ENCODE data around the gene NCAN. TPM values are rescaled to one million over a fixed set of nuclear protein-coding genes. Genes with fewer than 3 reads are reported as not detected.

Gene NCAN
- total RNA-seq, 1 experiment from 2014 or later: not detected

DNA sequence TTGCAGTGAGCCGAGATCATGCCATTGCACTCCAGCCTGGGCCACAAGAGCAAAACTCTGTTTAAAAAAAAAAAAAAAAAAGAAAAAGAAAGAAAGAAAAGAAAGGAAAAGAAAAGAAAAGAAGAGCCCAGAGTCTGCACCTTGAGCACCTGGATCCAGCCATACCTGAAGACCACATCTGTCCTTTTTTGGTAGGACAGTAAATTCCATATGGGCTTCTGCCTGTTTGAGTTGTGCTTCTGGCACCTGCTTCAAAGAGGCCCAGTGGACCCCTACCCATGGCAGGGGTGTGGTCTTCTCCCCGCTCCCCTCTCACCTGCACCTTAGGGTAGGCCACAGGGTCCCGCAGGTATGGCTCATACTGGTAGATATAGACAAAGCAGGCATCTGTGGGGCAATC lies 55.5 kb downstream of the NCAN start:
- Histone ChIP-seq H3K4me1 (no peaks in the 10 kb centered on the region; the same call in 1 of the 2 replicates), H3K36me3 (ENCODE audit: control insufficient read depth, insufficient read depth, low read length) (no peaks in the 10 kb centered on the region), H3K4me3 (ENCODE audit: low read depth, low read length) (no peak overlapping the region), H3K27me3 (replicated peaks; ENCODE audit: control insufficient read depth, insufficient read depth, low read length) (no peaks in the 10 kb centered on the region), H3K9me3 (no peaks in the 10 kb centered on the region)
- Mint-ChIP-seq H3K36me3 (ENCODE audit: insufficient read depth, unreplicated experiment) (no peaks in the 10 kb centered on the region), H3K9me3 (ENCODE audit: unreplicated experiment) (no peaks in the 10 kb centered on the region), H3K4me1 (ENCODE audit: low read depth, unreplicated experiment) (peaks cover 4% of the 10 kb centered on the region), H3K4me3 (ENCODE audit: unreplicated experiment) (no peak overlapping the region), H3K27ac (ENCODE audit: unreplicated experiment) (no peak overlapping the region), H3K27me3 (ENCODE audit: insufficient read depth, unreplicated experiment) (peaks cover 2% of the 10 kb centered on the region)
- ChIA-PET CTCF (no interaction called here), POLR2A (no interaction called here)
- intact Hi-C loops (cut with micrococcal nuclease; ENCODE audit: unreplicated experiment): no loop called here
- DNase-seq: no peak
- TF ChIP-seq, protein P1, sequence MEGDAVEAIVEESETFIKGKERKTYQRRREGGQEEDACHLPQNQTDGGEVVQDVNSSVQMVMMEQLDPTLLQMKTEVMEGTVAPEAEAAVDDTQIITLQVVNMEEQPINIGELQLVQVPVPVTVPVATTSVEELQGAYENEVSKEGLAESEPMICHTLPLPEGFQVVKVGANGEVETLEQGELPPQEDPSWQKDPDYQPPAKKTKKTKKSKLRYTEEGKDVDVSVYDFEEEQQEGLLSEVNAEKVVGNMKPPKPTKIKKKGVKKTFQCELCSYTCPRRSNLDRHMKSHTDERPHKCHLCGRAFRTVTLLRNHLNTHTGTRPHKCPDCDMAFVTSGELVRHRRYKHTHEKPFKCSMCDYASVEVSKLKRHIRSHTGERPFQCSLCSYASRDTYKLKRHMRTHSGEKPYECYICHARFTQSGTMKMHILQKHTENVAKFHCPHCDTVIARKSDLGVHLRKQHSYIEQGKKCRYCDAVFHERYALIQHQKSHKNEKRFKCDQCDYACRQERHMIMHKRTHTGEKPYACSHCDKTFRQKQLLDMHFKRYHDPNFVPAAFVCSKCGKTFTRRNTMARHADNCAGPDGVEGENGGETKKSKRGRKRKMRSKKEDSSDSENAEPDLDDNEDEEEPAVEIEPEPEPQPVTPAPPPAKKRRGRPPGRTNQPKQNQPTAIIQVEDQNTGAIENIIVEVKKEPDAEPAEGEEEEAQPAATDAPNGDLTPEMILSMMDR (IDR thresholded peaks at IDR 0.05; ENCODE audit: insufficient read depth in 1 of 2, low read depth in 1 of 2, low read length in 1 of 2, severe bottlenecking in 1 of 2, unreplicated experiment in 1 of 2): no peak
- no TSS peak for BruUV-seq (replicated peaks)

DNA sequence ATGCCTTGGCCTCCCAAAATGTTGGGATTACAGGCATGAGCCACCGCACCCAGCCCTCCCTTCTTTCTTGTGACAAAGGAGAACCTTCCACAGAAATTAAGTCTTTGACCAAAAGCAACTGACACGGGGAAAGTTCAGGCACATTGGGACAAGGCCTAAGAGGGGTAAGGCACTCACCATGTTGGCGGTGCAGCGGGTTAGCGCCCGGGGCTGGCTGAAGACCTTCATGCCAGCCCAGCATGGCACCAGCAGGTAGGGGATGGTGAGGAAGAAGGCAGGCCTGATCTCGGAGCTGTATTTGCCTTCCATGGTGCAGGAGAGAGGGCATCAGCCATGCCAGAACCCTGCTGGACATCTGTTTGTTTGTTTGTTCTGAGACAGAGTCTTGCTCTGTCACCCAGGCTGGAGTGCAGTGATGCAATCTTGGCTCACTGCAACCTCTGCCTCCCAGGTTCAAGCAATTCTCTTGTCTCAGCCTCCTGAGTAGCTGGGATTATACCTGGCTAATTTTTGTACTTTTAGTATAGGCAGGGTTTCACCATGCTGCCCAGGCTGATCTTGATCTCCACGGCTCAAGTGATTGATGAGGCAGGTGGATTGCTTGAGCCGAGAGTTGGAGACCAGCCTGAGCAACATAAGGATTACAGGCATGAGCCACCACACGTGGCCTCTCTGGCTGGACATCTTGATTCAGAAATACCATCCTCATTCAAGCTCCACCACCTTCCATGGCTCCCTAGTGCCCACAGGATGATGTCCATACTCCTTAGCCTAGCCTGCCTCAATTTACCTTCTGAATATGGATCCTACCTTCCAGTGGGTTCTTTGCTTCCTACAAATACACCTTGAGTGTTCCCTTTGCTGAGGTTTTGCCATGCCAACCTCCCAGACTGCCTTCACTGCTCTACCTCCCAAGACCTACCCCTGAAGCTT lies 57.0 kb downstream of the NCAN start:
- ChIA-PET POLR2A (no interaction called here), CTCF (interaction anchor here (1.0 kb wide), 1 partner anchor 65 kb away, joined by 12 read pairs; the partner anchor contains the start of gene NR2C2AP)
- Histone ChIP-seq H3K4me1 (no peaks in the 10 kb centered on the region; the same call in 1 of the 2 replicates), H3K4me3 (ENCODE audit: low read depth, low read length) (no peak overlapping the region), H3K9me3 (no peaks in the 10 kb centered on the region), H3K27me3 (replicated peaks; ENCODE audit: control insufficient read depth, insufficient read depth, low read length) (no peaks in the 10 kb centered on the region), H3K36me3 (ENCODE audit: control insufficient read depth, insufficient read depth, low read length) (no peaks in the 10 kb centered on the region)
- no peaks in the 10 kb centered on the region for H3K9me3 Mint-ChIP-seq (ENCODE audit: unreplicated experiment)
- H3K27me3 Mint-ChIP-seq (ENCODE audit: insufficient read depth, unreplicated experiment): no peaks in the 10 kb centered on the region
- TF ChIP-seq, protein P1 (IDR thresholded peaks at IDR 0.05; ENCODE audit: insufficient read depth in 1 of 2, low read depth in 1 of 2, low read length in 1 of 2, severe bottlenecking in 1 of 2, unreplicated experiment in 1 of 2): no peak
- DNase-seq: no peak
- intact Hi-C loops (cut with micrococcal nuclease; ENCODE audit: unreplicated experiment): no loop called here
- no peak overlapping the region for H3K4me3 Mint-ChIP-seq (ENCODE audit: unreplicated experiment)
- no peak overlapping the region for H3K27ac Mint-ChIP-seq (ENCODE audit: unreplicated experiment)
- H3K36me3 Mint-ChIP-seq (ENCODE audit: insufficient read depth, unreplicated experiment): peaks cover 8% of the 10 kb centered on the region
- BruUV-seq (replicated peaks): no TSS peak
- no peaks in the 10 kb centered on the region for H3K4me1 Mint-ChIP-seq (ENCODE audit: low read depth, unreplicated experiment)

DNA sequence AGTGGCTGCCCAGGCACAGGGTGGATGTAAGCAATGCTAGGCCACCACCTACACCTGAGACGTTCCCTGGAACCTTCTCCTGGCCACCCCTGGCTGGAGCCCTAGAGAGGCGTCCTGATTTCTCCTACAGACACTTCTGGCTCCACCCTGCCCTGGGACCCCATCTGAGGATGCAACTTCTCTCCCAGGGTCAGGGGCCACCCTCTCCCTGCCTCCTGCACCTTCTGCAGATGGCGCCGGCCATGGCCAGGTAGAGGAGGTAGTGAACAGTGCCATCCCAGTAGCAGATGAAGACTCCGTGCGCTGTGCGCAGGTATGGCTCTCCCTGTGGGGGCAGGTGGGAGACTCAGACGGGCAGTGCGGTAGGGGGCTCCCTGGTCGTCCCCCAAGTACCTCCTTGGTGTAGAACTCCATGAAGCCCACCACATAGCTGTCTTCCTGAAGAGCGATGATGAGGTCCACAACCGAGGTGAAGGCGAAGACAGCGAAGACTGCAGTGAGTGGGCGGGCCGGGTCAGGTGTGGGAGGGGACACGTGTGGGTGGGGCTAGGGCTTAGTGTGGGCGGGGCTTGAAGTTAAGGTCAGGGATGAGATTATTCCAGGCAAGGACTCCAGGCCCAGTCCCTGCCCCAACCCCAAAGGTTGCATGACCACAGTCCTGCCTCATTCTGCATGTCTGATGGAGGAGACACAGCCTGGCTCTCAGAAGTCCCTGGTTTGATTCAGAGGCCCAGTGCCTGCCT lies 58.4 kb downstream of the NCAN start:
- Histone ChIP-seq H3K36me3 (ENCODE audit: control insufficient read depth, insufficient read depth, low read length) (no peaks in the 10 kb centered on the region), H3K27me3 (replicated peaks; ENCODE audit: control insufficient read depth, insufficient read depth, low read length) (no peaks in the 10 kb centered on the region), H3K4me1 (no peaks in the 10 kb centered on the region; the same call in 1 of the 2 replicates), H3K4me3 (ENCODE audit: low read depth, low read length) (no peak overlapping the region), H3K9me3 (no peaks in the 10 kb centered on the region)
- POLR2A ChIA-PET: no interaction called here
- CTCF ChIA-PET: interaction anchor here (0.5 kb wide), 1 partner anchor 186 kb away, joined by 4 read pairs; no protein-coding TSS in a partner anchor
- Mint-ChIP-seq H3K27me3 (ENCODE audit: insufficient read depth, unreplicated experiment) (no peaks in the 10 kb centered on the region), H3K4me1 (ENCODE audit: low read depth, unreplicated experiment) (no peaks in the 10 kb centered on the region), H3K27ac (ENCODE audit: unreplicated experiment) (no peak overlapping the region), H3K9me3 (ENCODE audit: unreplicated experiment) (no peaks in the 10 kb centered on the region), H3K36me3 (ENCODE audit: insufficient read depth, unreplicated experiment) (peaks cover 9% of the 10 kb centered on the region), H3K4me3 (ENCODE audit: unreplicated experiment) (no peak overlapping the region)
- DNase-seq: no peak
- TF ChIP-seq, protein P1 (IDR thresholded peaks at IDR 0.05; ENCODE audit: insufficient read depth in 1 of 2, low read depth in 1 of 2, low read length in 1 of 2, severe bottlenecking in 1 of 2, unreplicated experiment in 1 of 2): no peak
- intact Hi-C loops (cut with micrococcal nuclease; ENCODE audit: unreplicated experiment): no loop called here
- BruUV-seq (replicated peaks): no TSS peak
